GM18861 (cell line): ENCODE results near the gene ARSK.

Source experiments
- ATAC-seq: cut with Tn5 transposase; IDR thresholded peaks from one replicate; pipeline ENCODE4 v1.9.1; 2021; ENCODE audit not compliant: unreplicated experiment

Gene ARSK

GRCh38 chr5:95646569-95647431 lies 91.9 kb downstream of the ARSK start, which contains the start of gene RFESD:
Gene RFESD, plus strand, starts transcription at chr5:95646777. Its CDS starts 5,495 bp downstream, at chr5:95652272.
- ATAC-seq = peak; percentile 93

GRCh38 chr5:95647886-95648860 lies 93.3 kb downstream of the ARSK start:
- ATAC-seq = no peak

- ATAC-seq = no peak
These were observed 94.4 kb downstream of the ARSK start for GRCh38 chr5:95649274-95649673.

DNA sequence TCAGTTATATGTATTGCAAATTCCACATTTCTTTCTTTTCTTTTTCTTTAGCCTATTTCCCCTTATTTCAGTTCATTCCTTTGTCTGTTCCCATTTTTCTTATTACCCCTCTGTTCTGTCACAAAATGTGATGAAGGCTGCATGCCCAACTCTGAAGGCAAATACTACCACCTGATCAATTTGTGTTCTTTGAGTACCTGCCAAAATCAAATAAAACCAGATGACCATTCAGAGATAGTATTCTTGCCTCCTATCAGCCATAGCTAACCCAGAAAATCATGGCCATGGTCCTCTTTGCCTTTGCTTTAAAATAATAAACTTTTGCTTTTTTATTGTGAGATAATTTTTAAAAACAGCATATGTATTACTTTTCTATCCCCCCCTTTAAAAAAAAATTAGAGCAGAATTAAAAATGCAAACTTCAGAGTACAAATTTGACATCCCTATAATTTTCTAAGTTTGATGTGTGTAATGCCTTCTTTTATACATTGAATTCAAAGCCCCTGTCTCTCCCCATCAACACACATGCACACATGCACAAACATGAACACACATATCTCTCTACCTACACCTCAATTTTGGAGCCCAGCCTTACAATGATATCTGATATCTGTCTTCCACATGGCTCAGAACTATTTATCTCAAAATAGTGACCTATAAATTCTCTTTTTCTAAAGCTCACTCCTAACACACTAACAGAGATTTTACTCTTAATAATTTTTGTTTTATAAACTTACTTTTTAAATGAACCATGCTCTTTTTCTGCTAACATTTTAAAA lies 95.1 kb downstream of the ARSK start:
- ATAC-seq = no peak

GRCh38 chr5:95652849-95653248 lies 97.9 kb downstream of the ARSK start:
- ATAC-seq = no peak

GRCh38 chr5:95654196-95654595 lies 99.3 kb downstream of the ARSK start:
- no peak for ATAC-seq
